Right atrium auricular region (tissue), 2 donors: ENCODE measurements around the gene ANKH. TPM values are rescaled to one million over a fixed set of nuclear protein-coding genes. Genes with fewer than 3 reads are reported as not detected.

Source experiments
- DNase-seq: peaks from one replicate; pipeline ENCODE4 v3.0.0-alpha.2; 2019; ENCODE audit warnings: low spot score
- H3K27ac ChIP-seq, 2 donors: fragments of 200-600 bp; sonication (generic); 1 replicate in 1 of 2; 2 replicates in 1 of 2; pipeline ENCODE4 v1.5.1; 2016 to 2019
- H3K27me3 ChIP-seq, 2 donors: fragments of 200-600 bp; sonication (generic); one replicate each; pipeline versions ENCODE4 v1.5.1 to v1.6.0; 2017 to 2019
- H3K36me3 ChIP-seq: fragments of 200-600 bp; sonication (generic); one replicate; pipeline ENCODE4 v1.5.1; 2016
- H3K4me1 ChIP-seq, 2 donors: fragments of 200-600 bp; sonication (generic); one replicate each; pipeline versions ENCODE4 v1.5.1 to v1.6.0; 2017 to 2019
- H3K4me3 ChIP-seq, 2 donors: fragments of 200-600 bp; sonication (generic); 1 replicate in 1 of 2; 2 replicates in 1 of 2; pipeline ENCODE4 v1.5.1; 2017 to 2019; ENCODE audit warnings: mild to moderate bottlenecking in 1 of 2, moderate library complexity in 1 of 2
- H3K9me3 ChIP-seq, 2 donors: fragments of 200-600 bp; sonication (generic); one replicate each; pipeline ENCODE4 v1.5.1; 2019
- total RNA-seq, 2 donors: library from RNA; depleted of rRNA; stranded (reverse); fragments of >200 nt; gene quantifications; one replicate each; pipeline ENCODE4 v1.1.0, GENCODE V29; 2016
- TF ChIP-seq, protein P1 (sequence below), 2 donors: fragments of 200-600 bp; sonication (generic); IDR thresholded peaks; one replicate each; pipeline ENCODE4 v1.5.1; 2019; ENCODE audit warnings: antibody characterized with exemption in 2 of 2

Gene ANKH
- total RNA-seq, 2 donors from 2014 or later: 52.3 to 80.4 TPM

DNA sequence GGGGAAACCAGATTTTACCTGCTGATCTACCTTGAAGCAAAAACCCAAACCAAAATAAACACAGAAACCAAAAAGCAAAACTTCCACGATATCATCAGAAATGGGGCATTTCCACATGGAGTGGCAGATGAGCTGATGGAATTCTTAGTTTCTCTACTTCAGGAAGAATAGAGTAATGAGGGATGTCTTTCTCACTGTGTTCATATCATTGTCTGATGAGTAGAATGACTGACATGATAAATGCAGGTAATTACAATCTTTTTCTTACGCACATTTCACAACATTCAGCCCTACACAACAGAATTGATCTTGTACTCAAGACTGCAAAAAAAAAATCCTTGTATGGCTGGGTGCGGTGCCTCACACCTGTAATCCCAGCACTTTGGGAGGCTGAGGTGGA lies 23.2 kb upstream of the ANKH start:
- no peak for DNase-seq
- TF ChIP-seq, protein P1, sequence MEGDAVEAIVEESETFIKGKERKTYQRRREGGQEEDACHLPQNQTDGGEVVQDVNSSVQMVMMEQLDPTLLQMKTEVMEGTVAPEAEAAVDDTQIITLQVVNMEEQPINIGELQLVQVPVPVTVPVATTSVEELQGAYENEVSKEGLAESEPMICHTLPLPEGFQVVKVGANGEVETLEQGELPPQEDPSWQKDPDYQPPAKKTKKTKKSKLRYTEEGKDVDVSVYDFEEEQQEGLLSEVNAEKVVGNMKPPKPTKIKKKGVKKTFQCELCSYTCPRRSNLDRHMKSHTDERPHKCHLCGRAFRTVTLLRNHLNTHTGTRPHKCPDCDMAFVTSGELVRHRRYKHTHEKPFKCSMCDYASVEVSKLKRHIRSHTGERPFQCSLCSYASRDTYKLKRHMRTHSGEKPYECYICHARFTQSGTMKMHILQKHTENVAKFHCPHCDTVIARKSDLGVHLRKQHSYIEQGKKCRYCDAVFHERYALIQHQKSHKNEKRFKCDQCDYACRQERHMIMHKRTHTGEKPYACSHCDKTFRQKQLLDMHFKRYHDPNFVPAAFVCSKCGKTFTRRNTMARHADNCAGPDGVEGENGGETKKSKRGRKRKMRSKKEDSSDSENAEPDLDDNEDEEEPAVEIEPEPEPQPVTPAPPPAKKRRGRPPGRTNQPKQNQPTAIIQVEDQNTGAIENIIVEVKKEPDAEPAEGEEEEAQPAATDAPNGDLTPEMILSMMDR (IDR thresholded peaks at IDR 0.05): no peak
- Histone ChIP-seq H3K27me3 (no peaks in the 10 kb centered on the region), H3K4me3 (no peak overlapping the region), H3K36me3 (no peaks in the 10 kb centered on the region), H3K27ac (no peak overlapping the region), H3K9me3 (no peaks in the 10 kb centered on the region), H3K4me1 (no peaks in the 10 kb centered on the region)

GRCh38 chr5:14893381-14893780 lies 21.8 kb upstream of the ANKH start:
- H3K27me3 ChIP-seq: no peaks in the 10 kb centered on the region
- no peaks in the 10 kb centered on the region for H3K4me1 ChIP-seq
- no peak for DNase-seq
- TF ChIP-seq, protein P1 (IDR thresholded peaks at IDR 0.05): no peak
- H3K9me3 ChIP-seq: no peaks in the 10 kb centered on the region
- H3K4me3 ChIP-seq: no peak overlapping the region
- no peaks in the 10 kb centered on the region for H3K36me3 ChIP-seq
- H3K27ac ChIP-seq: no peak overlapping the region

- Histone ChIP-seq H3K9me3 (no peaks in the 10 kb centered on the region), H3K36me3 (no peaks in the 10 kb centered on the region), H3K27ac (no peak overlapping the region), H3K4me3 (no peak overlapping the region), H3K27me3 (no peaks in the 10 kb centered on the region), H3K4me1 (no peaks in the 10 kb centered on the region)
- TF ChIP-seq, protein P1 (IDR thresholded peaks at IDR 0.05): no peak
- DNase-seq: no peak
These were observed 19.3 kb upstream of the ANKH start for GRCh38 chr5:14890846-14891245.

DNA sequence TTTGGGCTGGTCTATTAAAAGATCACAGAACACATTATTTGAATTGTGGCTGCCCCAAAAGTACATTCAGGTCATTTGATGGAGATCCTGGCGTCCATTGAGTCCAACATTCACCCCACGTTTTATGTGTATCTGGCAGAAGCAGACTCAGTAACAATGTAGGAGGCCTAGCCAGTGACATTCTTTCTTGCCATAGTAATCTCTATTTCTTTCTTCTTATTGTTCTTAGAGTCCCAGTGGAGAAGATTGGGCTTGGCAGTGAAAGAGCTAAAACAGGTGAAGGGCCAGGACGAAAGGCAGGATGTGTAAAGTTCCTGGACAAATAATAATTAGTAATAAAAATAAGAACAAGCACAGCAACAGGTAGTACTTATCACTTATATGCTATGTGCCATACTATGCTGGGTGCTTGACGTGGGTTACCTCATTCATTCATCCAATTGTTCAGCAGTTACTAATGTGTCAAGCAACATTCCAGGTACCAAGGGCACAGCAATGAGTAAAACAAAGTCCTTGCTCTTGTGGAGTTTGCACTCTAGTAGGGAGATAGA lies 12.6 kb upstream of the ANKH start:
- H3K9me3 ChIP-seq: no peaks in the 10 kb centered on the region
- TF ChIP-seq, protein P1 (IDR thresholded peaks at IDR 0.05): no peak
- no peaks in the 10 kb centered on the region for H3K27me3 ChIP-seq
- no peaks in the 10 kb centered on the region for H3K36me3 ChIP-seq
- DNase-seq: no peak
- no peak overlapping the region for H3K4me3 ChIP-seq
- peaks cover 0 to 19% of the 10 kb centered on the region in 2 donors for H3K4me1 ChIP-seq
- H3K27ac ChIP-seq: no peak overlapping the region

GRCh38 chr5:14882658-14883580 lies 11.3 kb upstream of the ANKH start:
- H3K27ac ChIP-seq: no peak overlapping the region

More at GRCh38 chr5:14882658-14883580, 11.3 kb upstream of the ANKH start:
- no peak for DNase-seq
- TF ChIP-seq, protein P1 (IDR thresholded peaks at IDR 0.05): no peak
- no peaks in the 10 kb centered on the region for H3K9me3 ChIP-seq
- no peak overlapping the region for H3K4me3 ChIP-seq
- no peaks in the 10 kb centered on the region for H3K36me3 ChIP-seq
- H3K27me3 ChIP-seq: no peaks in the 10 kb centered on the region
- peaks cover 0 to 19% of the 10 kb centered on the region in 2 donors for H3K4me1 ChIP-seq
